OCI-LY3 (cell line): ENCODE data around the gene NEURL1.

Experiments
- EZH2phosphoT487 ChIP-seq: fragments of 200-600 bp; shearing (Covaris generic); IDR thresholded peaks from 2 replicates; pipeline ENCODE4 v1.6.1; 2018; ENCODE audit warnings: antibody characterized with exemption, mixed run types, low read depth
- TF ChIP-seq, protein P1 (sequence below): fragments of 200-600, 300-600 bp; sonication (generic); IDR thresholded peaks from 2 replicates; pipeline ENCODE4 v1.5.1; 2014; ENCODE audit warnings: antibody characterized with exemption, low read length, low read depth

DNA sequence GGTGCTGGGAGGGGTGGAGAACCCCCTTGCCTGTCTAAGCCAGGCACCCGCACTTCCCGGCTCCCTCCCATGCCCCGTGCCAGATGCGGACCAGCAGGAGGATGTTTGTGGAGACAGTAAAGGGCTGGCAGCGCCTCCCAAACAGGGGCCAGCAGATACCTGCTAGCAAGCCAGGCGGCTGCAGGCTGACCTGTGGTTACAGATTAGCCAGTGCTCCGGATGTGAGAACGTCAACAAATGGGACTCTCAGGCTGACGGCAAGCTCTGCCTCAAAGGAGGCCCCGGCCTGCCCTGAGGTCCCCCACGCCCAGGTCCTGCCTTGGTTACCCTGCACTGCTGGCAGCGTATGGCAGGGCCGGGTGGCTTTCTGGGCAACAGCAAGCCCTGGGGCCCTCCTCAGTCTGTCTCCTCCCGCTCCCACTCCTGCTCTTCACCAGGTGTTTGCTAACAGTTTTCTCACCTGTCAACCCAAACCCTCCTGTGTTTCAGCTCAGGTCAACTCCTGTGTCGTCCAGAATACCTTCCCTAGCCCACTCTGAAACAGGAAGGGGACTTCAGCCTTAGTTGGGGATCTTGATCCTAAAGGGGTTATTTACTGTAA, 85.4 kb downstream of the NEURL1 start:
- TF ChIP-seq, protein P1, sequence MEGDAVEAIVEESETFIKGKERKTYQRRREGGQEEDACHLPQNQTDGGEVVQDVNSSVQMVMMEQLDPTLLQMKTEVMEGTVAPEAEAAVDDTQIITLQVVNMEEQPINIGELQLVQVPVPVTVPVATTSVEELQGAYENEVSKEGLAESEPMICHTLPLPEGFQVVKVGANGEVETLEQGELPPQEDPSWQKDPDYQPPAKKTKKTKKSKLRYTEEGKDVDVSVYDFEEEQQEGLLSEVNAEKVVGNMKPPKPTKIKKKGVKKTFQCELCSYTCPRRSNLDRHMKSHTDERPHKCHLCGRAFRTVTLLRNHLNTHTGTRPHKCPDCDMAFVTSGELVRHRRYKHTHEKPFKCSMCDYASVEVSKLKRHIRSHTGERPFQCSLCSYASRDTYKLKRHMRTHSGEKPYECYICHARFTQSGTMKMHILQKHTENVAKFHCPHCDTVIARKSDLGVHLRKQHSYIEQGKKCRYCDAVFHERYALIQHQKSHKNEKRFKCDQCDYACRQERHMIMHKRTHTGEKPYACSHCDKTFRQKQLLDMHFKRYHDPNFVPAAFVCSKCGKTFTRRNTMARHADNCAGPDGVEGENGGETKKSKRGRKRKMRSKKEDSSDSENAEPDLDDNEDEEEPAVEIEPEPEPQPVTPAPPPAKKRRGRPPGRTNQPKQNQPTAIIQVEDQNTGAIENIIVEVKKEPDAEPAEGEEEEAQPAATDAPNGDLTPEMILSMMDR, result no peak
- no peak for TF ChIP-seq EZH2phosphoT487
